ENCODE data around the gene IGSF8.

IGSF8 gene

GRCh38 chr1:160085686-160086455 lies 12.5 kb downstream of the IGSF8 start:
- DNase-seq (ENCODE audit: low spot score): peak; percentile 86

DNA sequence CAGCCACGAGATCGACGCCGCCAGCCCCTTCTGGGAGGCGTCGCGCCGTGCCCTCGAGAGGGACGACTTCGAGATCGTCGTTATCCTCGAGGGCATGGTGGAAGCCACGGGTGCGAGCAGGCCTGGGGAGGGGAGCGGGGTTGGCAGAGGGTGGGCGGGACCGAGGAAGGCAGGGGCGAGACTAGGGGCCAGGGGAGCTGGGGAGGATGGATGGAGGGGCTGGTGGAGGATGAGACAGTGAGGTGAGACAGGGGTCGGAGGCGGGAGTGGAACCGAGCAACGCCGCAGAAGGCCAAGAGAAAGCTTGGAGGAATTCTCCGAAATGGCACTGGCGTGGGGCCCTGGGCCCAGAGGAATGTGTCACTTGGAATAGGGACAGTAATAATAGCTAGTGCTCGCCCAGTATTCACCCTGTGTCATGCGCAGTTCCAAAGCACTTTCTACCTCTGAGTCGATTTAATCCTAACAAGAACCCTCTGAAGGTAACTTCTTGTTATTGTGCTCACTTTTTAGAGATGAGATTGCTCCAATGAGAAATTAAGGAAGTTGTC lies 13.6 kb downstream of the IGSF8 start:
- no peak for DNase-seq (ENCODE audit: low spot score)

DNA sequence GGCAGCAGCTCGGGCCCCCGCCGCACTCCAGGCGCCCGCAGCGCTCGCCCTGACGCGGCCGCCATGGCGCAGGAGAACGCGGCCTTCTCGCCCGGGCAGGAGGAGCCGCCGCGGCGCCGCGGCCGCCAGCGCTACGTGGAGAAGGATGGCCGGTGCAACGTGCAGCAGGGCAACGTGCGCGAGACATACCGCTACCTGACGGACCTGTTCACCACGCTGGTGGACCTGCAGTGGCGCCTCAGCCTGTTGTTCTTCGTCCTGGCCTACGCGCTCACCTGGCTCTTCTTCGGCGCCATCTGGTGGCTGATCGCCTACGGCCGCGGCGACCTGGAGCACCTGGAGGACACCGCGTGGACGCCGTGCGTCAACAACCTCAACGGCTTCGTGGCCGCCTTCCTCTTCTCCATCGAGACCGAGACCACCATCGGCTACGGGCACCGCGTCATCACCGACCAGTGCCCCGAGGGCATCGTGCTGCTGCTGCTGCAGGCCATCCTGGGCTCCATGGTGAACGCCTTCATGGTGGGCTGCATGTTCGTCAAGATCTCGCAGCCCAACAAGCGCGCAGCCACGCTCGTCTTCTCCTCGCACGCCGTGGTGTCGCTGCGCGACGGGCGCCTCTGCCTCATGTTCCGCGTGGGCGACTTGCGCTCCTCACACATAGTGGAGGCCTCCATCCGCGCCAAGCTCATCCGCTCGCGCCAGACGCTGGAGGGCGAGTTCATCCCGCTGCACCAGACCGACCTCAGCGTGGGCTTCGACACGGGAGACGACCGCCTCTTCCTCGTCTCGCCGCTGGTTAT lies 14.2 kb downstream of the IGSF8 start:
- peak; percentile 82 for DNase-seq (ENCODE audit: low spot score)

- DNase-seq (ENCODE audit: low spot score): no peak
These were observed 15.5 kb downstream of the IGSF8 start for GRCh38 chr1:160082926-160083325.

DNA sequence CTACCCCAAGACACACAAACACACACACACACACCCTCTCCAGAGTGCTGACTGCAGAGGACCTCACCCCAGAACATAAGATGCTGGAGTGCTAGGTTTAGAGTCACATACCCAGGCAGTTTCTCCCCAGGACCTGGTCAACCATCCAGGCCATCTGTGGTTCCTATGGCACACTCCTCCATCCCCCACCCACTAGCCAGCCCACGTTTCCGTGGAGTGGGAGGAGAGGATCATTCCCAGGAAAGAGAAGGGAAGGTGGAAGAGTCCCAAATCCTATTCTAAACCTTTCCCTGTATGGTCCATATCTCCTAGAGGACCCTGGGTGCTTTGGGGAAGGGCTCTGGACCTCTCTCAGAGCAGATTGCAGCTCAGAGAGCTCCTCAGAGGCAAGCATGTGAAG lies 15.9 kb downstream of the IGSF8 start:
- DNase-seq (ENCODE audit: low spot score): no peak

DNA sequence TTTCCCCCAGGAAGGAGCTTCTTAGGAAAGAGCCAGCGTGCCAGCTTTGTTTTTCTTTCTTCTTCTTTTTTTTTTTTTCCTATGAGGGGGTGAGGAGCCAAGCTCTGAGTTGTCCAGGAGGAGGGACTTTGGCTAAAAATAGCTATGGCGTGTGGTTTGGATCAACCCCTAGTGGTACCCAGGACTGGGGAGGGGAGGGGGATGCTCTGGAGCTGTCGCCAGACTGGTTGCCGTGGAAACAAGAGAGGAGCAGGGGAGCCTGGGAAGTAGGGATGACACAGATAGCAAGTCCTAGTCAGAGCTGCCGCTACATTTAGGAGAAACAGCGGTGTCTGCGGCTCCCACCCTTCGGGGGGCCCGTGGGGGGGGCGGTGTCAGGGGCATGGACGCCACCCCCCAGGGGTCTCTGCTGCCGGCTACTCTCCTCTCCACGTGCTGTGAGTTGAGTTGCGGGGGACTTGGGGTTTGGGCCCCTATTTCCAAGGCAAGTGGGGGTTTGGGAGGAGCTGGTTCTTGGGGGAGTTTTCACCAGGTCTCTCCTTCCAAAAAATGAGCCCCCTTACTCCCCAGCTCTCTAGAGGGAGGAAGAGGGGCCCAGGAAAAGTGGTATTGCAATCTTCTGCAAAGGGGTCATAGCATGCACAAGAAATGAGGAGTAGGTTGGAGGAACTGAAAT lies 17.0 kb downstream of the IGSF8 start, which contains the start of gene KCNJ9:
TSS of gene KCNJ9 (plus strand) at position 278 of the 676 bp plus-strand sequence. CDS start 2,493 bp downstream, outside the sequence.
- no peak for DNase-seq (ENCODE audit: low spot score)

DNA sequence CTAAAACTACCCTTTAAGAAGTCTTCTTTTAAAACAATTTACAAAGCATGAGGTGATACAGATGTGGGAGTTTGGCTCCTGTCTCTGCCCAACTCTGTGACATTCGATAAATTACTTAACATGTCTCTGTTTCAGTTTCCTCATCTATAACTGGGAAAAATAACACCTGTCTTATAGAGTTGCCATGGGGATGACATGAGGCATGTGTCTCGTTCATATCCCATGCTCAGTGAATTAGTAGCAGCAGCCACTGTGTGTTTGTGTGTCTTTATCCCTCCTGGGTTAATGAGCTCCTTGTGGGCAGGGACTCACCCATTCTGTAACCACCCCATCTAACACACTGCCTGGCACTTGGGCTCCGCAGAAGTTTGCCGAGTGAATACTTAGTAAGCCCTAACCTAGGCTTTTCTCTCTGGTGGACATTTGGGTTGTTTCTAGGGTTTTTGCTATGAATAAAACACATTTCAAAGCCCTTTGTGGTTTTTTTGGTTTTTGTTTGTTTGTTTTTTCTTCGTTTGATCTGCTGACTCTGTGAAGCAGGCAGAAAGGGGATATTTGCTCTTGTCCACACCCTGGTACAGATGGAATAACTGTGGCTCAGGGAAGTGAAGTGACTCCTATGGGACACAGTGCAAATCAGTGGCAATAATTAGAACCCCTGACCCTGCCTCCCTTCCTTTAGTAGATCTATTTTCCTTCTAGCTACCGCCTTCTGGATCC lies 17.9 kb downstream of the IGSF8 start:
- no peak for DNase-seq (ENCODE audit: low spot score)

- DNase-seq (ENCODE audit: low spot score): no peak
These were observed 19.0 kb downstream of the IGSF8 start for GRCh38 chr1:160079448-160079847.

DNA sequence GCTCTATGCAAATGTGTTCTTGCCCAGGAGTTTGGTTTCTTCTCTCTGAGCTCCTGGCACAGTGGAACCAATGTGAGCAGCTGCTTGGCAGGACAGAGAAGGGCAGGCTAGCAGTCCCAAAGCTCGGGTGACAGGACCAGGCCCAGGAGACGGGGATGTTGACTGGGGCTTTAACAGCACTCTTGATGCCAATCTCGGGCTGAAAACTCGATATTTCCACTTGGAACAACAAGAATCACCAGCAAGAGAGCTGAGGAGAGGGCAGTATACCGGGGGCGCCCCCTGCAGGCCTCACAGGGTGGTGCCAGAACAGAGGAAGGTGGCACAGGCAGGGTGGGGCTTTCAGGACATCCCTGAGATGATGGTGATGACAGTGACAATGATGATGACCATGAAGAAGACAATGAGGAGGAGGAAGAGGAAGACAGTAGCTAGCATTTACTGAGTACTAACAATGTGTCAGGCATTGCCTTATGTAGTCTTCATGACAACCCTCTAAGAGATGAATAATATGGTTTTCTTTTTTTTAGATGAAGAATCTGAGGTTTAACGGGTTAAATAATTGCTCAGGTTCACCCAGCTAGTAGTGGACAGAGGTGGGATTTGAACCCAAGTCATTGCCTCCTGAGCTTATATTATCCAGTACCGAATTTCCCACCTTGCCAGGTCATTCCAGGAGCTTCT lies 19.8 kb downstream of the IGSF8 start:
- DNase-seq (ENCODE audit: low spot score): peak; percentile 66

DNA sequence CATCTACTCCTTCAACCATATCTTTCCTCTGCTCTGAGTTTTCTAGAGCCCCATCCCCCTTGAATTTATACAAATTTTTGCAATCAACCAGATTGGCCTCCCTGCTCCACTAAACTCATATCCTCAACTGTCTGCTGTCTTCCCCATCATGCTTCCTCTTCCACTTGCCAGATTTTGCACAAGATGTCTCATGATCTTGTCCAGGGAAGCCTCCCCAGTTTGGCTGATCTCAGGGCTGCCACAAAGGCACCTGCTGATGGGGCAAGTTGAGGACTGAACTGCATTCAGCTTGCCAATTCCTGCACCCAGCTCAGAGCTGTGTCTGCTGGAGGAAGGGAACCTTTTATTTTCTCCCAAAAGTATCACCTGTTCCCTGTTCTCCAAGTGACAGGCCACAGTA lies 20.9 kb downstream of the IGSF8 start:
- no peak for DNase-seq (ENCODE audit: low spot score)

DNA sequence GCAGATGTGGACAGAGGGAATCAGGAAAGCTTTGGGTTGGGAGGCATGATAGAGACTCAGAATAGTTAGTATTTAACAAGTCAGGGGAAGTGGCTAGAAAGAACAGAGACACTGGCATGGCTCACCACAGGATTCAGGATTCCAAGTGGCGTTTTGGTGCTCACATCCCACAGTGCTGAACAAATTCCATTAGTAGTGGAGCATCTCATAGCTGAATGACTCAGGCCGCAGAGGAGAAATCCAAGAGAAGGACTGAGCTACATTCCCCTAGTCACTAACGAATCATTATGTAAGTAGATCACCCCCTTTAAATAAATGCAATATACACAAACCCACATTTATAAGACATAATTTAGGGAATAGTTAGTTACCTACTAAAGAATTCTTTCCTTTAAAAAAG lies 22.1 kb downstream of the IGSF8 start:
- DNase-seq (ENCODE audit: low spot score): no peak

- DNase-seq (ENCODE audit: low spot score): no peak
These were observed 22.6 kb downstream of the IGSF8 start for GRCh38 chr1:160075836-160076235.

- DNase-seq (ENCODE audit: low spot score): no peak
These were observed 23.6 kb downstream of the IGSF8 start for GRCh38 chr1:160074865-160075264.

DNA sequence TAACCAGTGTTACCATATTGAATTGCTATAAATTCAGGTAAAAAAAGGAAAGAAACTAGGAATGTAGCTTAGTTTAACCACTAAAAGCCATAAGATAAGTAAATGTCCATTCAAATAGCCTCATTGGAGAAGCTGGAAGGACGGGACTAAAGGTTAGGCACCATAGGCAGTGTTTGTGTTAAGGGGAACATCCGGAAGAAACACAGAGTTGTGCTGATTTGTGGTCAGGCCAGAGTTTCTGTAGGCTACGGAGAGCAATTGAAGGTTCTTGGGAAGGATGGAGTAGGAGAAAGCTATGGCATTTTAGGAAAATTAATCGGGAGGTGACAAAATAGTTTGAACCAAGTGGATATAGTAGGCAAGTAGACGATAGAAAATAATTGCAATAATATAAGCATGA lies 27.1 kb downstream of the IGSF8 start:
- no peak for DNase-seq (ENCODE audit: low spot score)

GRCh38 chr1:160070243-160071163 lies 27.9 kb downstream of the IGSF8 start:
- peak; percentile 94 for DNase-seq (ENCODE audit: low spot score)

- DNase-seq (ENCODE audit: low spot score): no peak
These were observed 28.8 kb downstream of the IGSF8 start, which contains the start of gene KCNJ10 for GRCh38 chr1:160069460-160070231. TSS of gene KCNJ10 (minus strand) at chr1:160070160. CDS start at chr1:160042532, 27,628 bp downstream.

GRCh38 chr1:160068225-160068624 lies 30.2 kb downstream of the IGSF8 start:
- DNase-seq (ENCODE audit: low spot score): no peak

GRCh38 chr1:160066829-160067745 lies 31.3 kb downstream of the IGSF8 start:
- no peak for DNase-seq (ENCODE audit: low spot score)
